Large intestine (tissue), 3 donors: ENCODE measurements around the gene LHFPL6. TPM values are rescaled to one million over a fixed set of nuclear protein-coding genes. Genes with fewer than 3 reads are reported as not detected.

Source experiments
- DNase-seq, 2 donors: peaks; one replicate each; pipeline versions ENCODE4 v3.0.0 to v3.0.0-alpha.2; 2013
- H3K27ac ChIP-seq: one replicate; pipeline ENCODE4 v1.5.1; 2013; ENCODE audit warnings: low read length
- H3K27me3 ChIP-seq: 2 replicates; pipeline ENCODE4 v1.6.1; 2013; ENCODE audit warnings: low read length; ENCODE audit not compliant: control insufficient read depth, insufficient read depth
- H3K36me3 ChIP-seq: 2 replicates; pipeline ENCODE4 v1.6.1; 2013; ENCODE audit warnings: low read length; ENCODE audit not compliant: control insufficient read depth, insufficient read depth
- H3K4me1 ChIP-seq: one replicate; pipeline ENCODE4 v1.6.1; 2013; ENCODE audit warnings: low read length; ENCODE audit not compliant: control insufficient read depth, insufficient read depth
- H3K4me3 ChIP-seq: one replicate; pipeline ENCODE4 v1.5.1; 2013; ENCODE audit warnings: low read length
- H3K9me3 ChIP-seq: one replicate; pipeline ENCODE4 v1.6.1; 2013; ENCODE audit warnings: mild to moderate bottlenecking, low read depth, low read length, moderate library complexity; ENCODE audit not compliant: control insufficient read depth
- WGBS: methylation state at CpG from one replicate; pipeline ENCODE4 v1.1.5; 2013; ENCODE audit warnings: low lambda C conversion rate; ENCODE audit not compliant: insufficient coverage; 5-methylcytosine and 5-hydroxymethylcytosine counted together
- polyA plus RNA-seq: library from polyadenylated mRNA; unstranded; fragments of 120-200 nt; gene quantifications from one replicate; pipeline ENCODE4 v1.2.1, GENCODE V29; 2013

The LHFPL6 gene
- polyA plus RNA-seq, 1 donor: 22.6 TPM

DNA sequence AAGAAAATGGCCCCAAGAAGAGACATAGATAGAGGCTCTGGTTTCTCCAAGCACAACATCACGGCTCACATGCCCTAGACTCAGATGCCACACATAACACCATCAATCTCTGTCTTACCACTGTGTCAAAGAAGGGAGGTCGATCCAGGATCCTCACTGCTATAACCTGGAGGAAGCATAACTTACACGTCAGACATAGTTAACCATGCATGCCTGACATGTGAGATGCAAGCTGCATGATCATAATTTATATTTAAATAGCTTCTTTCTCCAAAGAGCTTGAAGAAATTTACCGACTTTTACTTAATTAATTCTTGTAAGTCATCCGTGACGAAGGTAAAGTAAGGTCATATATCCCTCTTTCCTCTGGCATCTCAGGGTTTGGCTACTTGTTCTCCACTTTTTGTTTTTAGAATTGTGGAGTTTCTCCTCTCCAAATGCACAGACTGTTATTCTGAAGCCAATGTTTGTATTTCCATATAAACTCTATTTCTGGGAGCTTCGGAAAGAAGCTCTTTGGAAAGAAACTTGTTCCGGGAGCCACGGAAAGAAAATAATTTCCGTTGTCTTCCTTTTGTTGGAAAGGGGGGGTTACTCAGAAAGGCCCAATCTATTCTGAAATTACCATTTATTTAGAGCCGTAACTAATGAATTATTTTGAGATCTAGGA is 205.6 kb downstream of the LHFPL6 start:
- Histone ChIP-seq H3K36me3 (no peaks in the 10 kb centered on the region), H3K4me3 (no peak overlapping the region), H3K27ac (no peak overlapping the region), H3K9me3 (no peaks in the 10 kb centered on the region), H3K27me3 (no peaks in the 10 kb centered on the region), H3K4me1 (no peaks in the 10 kb centered on the region)
- 67% methylated on average over 1 of the region's 11 CpGs for WGBS
- no peak for DNase-seq

DNA sequence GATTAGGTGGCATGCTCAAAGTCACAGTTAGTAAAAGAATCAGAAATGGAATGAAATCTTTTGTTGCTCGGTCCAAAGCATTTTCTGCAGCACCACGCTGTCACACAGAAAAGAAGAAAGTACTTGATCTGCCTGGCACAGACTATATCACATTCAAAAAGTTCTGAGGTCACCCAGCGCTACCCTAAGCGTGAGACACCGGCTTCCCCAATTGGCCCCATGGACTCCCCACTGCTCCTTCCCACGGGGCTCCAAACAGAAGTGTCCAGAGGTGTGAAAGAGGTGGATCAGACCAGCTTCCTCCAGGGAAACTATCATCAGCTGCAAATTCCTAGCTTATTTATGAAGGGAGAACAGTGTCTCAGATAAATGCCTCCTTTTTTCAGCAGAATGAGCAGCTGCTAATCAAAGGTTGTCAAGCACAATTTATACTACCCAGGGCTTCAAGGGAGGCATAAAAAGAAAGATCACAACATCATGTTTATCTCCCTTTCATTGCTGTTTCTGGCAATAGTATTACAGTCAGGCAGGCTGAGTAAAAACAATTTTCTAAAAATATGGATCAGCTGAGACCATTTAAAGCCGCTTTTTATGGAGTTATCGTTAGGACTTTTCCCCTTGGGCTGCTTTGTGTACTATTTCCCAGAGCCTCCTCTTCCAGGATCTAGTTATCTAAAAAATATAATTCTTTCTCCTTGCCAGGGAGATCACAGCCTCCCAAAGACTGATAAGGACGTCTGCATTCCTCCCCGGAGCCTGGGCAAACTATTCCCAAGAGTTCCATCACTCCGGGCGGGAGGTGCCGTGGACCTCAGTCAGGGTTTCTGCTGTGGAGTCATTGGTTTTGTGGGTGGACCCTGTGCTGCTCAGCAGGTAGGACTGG is 208.0 kb downstream of the LHFPL6 start:
- WGBS: 35% methylated on average over 3 of the region's 13 CpGs
- no peak for DNase-seq
- H3K4me3 ChIP-seq: no peak overlapping the region
- H3K9me3 ChIP-seq: no peaks in the 10 kb centered on the region
- no peaks in the 10 kb centered on the region for H3K27me3 ChIP-seq
- H3K4me1 ChIP-seq: no peaks in the 10 kb centered on the region
- H3K36me3 ChIP-seq: no peaks in the 10 kb centered on the region
- H3K27ac ChIP-seq: no peak overlapping the region

GRCh38 chr13:39391761-39392160 is 211.2 kb downstream of the LHFPL6 start:
- Histone ChIP-seq H3K4me3 (no peak overlapping the region), H3K27me3 (no peaks in the 10 kb centered on the region)
- WGBS: 90% methylated on average over 2 of the region's 2 CpGs

GRCh38 chr13:39389013-39389412 is 214.0 kb downstream of the LHFPL6 start:
- H3K27me3 ChIP-seq: no peaks in the 10 kb centered on the region
- WGBS: no CpG with 5 or more reads among the region's 5 CpGs
- H3K27ac ChIP-seq: no peak overlapping the region
- no peaks in the 10 kb centered on the region for H3K9me3 ChIP-seq
- no peak for DNase-seq
- no peaks in the 10 kb centered on the region for H3K36me3 ChIP-seq
- H3K4me3 ChIP-seq: no peak overlapping the region
- no peaks in the 10 kb centered on the region for H3K4me1 ChIP-seq

More at GRCh38 chr13:39391761-39392160, 211.2 kb downstream of the LHFPL6 start:
- Histone ChIP-seq H3K9me3 (no peaks in the 10 kb centered on the region), H3K36me3 (no peaks in the 10 kb centered on the region), H3K4me1 (no peaks in the 10 kb centered on the region), H3K27ac (no peak overlapping the region)
- DNase-seq: no peak

GRCh38 chr13:39385621-39386231 is 217.3 kb downstream of the LHFPL6 start:
- no peaks in the 10 kb centered on the region for H3K4me1 ChIP-seq
- no peak overlapping the region for H3K27ac ChIP-seq
- no peak for DNase-seq
- WGBS: 0% methylated on average over 1 of the region's 3 CpGs
- H3K36me3 ChIP-seq: no peaks in the 10 kb centered on the region
- no peak overlapping the region for H3K4me3 ChIP-seq
- H3K9me3 ChIP-seq: no peaks in the 10 kb centered on the region
- H3K27me3 ChIP-seq: no peaks in the 10 kb centered on the region

DNA sequence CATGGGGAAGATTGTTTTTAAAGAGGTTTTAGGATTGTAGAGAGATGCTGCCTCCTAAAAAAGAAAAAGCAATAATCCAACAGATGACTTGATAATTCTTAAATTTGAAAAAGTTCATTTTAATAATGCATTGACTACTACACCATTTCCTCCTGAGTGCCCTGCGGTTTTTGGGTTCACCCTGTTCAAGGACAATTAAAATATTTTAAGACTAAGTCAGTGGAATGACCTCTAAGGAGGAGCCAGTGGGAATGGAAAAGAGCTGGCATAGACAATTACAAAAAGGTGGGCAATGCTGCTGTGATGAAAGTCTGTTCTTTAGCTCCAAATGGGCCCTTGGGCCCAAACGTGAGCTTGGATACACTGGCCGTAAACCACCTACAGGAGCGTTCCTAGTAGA is 217.8 kb downstream of the LHFPL6 start:
- DNase-seq: no peak

GRCh38 chr13:39381456-39381855 is 221.5 kb downstream of the LHFPL6 start:
- no peaks in the 10 kb centered on the region for H3K4me1 ChIP-seq
- no peak overlapping the region for H3K4me3 ChIP-seq
- H3K27ac ChIP-seq: no peak overlapping the region
- no peaks in the 10 kb centered on the region for H3K36me3 ChIP-seq
- DNase-seq: no peak
- H3K27me3 ChIP-seq: no peaks in the 10 kb centered on the region
- WGBS: 100% methylated on average over 1 of the region's 2 CpGs
- no peaks in the 10 kb centered on the region for H3K9me3 ChIP-seq

More for the DNA sequence above, 217.8 kb downstream of the LHFPL6 start:
- no CpG with 5 or more reads among the region's 4 CpGs for WGBS
- Histone ChIP-seq H3K4me1 (no peaks in the 10 kb centered on the region), H3K27me3 (no peaks in the 10 kb centered on the region), H3K27ac (no peak overlapping the region), H3K4me3 (no peak overlapping the region), H3K9me3 (no peaks in the 10 kb centered on the region), H3K36me3 (no peaks in the 10 kb centered on the region)

DNA sequence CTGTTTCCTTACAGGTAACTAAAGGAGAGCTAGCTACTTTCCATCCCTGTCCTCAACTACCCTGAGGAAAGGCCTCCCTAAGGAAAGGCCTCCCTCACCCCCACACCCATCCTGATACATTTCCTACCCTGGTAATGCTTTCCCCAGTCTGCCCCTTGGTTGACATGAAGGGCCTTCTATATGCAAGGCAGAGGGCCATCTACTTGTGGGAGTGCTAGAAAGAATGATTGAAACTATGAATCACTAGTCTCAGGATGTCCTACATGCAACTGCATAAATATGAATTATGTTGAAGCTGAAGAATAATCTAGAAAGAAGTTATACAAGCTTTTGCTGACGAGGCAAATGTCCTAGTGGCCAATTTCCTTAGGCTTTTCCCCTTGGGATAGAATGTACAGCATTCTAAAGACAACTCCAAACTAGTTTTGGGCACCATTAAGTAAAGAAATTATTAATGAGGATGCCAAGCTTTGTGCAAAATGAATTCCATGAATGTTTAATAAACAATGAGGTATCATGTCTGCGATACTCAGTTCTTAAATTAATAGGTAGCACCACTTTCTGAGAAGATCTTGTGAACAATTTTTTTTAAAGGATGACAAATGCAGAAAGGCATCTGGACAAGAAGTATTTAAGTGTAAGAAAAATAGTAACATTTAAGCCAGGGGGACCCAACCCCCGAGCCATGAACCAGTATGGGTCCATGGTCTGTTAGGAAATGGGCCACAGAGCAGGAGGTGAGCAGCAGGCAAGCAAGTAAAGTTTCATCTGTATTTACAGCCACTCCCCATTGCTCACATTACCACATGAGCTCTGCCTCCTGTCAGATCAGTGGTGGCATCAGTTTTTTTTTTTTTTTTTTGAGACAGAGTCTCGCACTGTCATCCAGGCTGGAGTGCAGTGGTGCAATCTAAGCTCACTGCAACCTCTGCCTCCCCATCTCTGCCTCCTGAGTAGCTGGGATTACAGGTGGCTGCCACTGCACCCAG is 223.0 kb downstream of the LHFPL6 start:
- Histone ChIP-seq H3K4me1 (no peaks in the 10 kb centered on the region), H3K36me3 (no peaks in the 10 kb centered on the region), H3K27ac (no peak overlapping the region), H3K27me3 (no peaks in the 10 kb centered on the region), H3K9me3 (no peaks in the 10 kb centered on the region), H3K4me3 (no peak overlapping the region)
- DNase-seq: no peak
- WGBS: no CpG with 5 or more reads among the region's 4 CpGs

GRCh38 chr13:39379118-39379517 is 223.9 kb downstream of the LHFPL6 start:
- no peak for DNase-seq
- H3K9me3 ChIP-seq: no peaks in the 10 kb centered on the region
- no CpG with 5 or more reads among the region's 2 CpGs for WGBS
- no peak overlapping the region for H3K4me3 ChIP-seq
- H3K27me3 ChIP-seq: no peaks in the 10 kb centered on the region
- no peaks in the 10 kb centered on the region for H3K4me1 ChIP-seq
- H3K27ac ChIP-seq: no peak overlapping the region
- H3K36me3 ChIP-seq: no peaks in the 10 kb centered on the region
